ES-I3 (cell line): ENCODE results near the gene UBIAD1.
"Not testable (repeated sequence)": the region's sequence is repeated elsewhere in the genome, so short reads cannot be mapped to it uniquely, and the experiment has no call there.

ENCODE experiments used
- H3K36me3 ChIP-seq: 2 replicates; pipeline ENCODE4 v1.6.1; 2013; ENCODE audit warnings: mild to moderate bottlenecking, low read length, control low read depth, moderate library complexity; ENCODE audit not compliant: insufficient read depth
- H3K4me1 ChIP-seq: 2 replicates; pipeline ENCODE4 v1.6.1; 2013; ENCODE audit warnings: mild to moderate bottlenecking, control low read depth, low read length; ENCODE audit not compliant: insufficient read depth
- H3K9ac ChIP-seq: 2 replicates; pipeline ENCODE4 v1.6.1; 2013; ENCODE audit warnings: low read depth, mild to moderate bottlenecking, low read length, moderate library complexity
- H3K9me3 ChIP-seq: 2 replicates; pipeline ENCODE4 v1.6.1; 2013; ENCODE audit warnings: mild to moderate bottlenecking, low read length, moderate library complexity; ENCODE audit not compliant: control insufficient read depth, insufficient read depth

The UBIAD1 gene

GRCh38 chr1:11266268-11267074 is 6.5 kb upstream of the UBIAD1 start:
- H3K9me3 ChIP-seq, result no peaks in the 10 kb centered on the region
- H3K4me1 ChIP-seq, result no peaks in the 10 kb centered on the region
- H3K9ac ChIP-seq, result no peak overlapping the region
- no peaks in the 10 kb centered on the region for H3K36me3 ChIP-seq

GRCh38 chr1:11267350-11268337 is 5.4 kb upstream of the UBIAD1 start:
- not testable (repeated sequence) for H3K9me3 ChIP-seq, H3K4me1 ChIP-seq, H3K9ac ChIP-seq, H3K36me3 ChIP-seq

GRCh38 chr1:11272544-11272831 is 510 bp upstream of the UBIAD1 start:
- no peaks in the 10 kb centered on the region for H3K9me3 ChIP-seq
- no peaks in the 10 kb centered on the region; the same call in 1 of the 2 replicates for H3K4me1 ChIP-seq
- no peak overlapping the region for H3K9ac ChIP-seq
- H3K36me3 ChIP-seq, result no peaks in the 10 kb centered on the region

GRCh38 chr1:11273595-11274234 is 717 bp downstream of the UBIAD1 start:
- no peaks in the 10 kb centered on the region for H3K9me3 ChIP-seq
- H3K4me1 ChIP-seq, result no peaks in the 10 kb centered on the region; the same call in 1 of the 2 replicates
- no peaks in the 10 kb centered on the region for H3K36me3 ChIP-seq
- peak overlapping the region; percentile 92 for H3K9ac ChIP-seq

DNA sequence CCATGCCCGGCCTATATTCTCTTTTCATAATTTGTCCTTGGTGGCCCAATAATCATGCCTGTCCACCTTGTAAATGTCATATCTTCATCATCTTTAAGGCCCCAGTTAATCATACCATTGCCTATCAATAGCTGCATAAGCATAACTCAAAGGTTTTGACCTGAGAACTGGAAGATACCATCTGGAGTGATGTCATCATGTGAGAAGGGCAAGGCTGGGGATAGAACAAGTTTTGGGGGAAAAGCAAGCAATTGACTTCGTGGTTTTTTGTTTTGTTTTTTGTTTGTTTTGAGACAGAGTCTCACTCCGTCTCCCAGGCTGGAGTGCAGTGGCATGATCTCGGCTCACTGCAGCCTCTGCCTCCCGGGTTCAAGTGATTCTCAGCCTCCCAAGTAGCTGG is 6.2 kb downstream of the UBIAD1 start:
- no peak overlapping the region for H3K9ac ChIP-seq
- H3K36me3 ChIP-seq, result peaks cover 6% of the 10 kb centered on the region; the same call in 1 of the 2 replicates
- H3K4me1 ChIP-seq, result no peaks in the 10 kb centered on the region
- 0 out of 2 replicates have a peak, but pooled peaks cover 3% of the 10 kb centered on the region for H3K9me3 ChIP-seq

GRCh38 chr1:11279630-11280029 is 6.6 kb downstream of the UBIAD1 start:
- H3K9me3 ChIP-seq, result 0 out of 2 replicates have a peak, but pooled peaks cover 3% of the 10 kb centered on the region

DNA sequence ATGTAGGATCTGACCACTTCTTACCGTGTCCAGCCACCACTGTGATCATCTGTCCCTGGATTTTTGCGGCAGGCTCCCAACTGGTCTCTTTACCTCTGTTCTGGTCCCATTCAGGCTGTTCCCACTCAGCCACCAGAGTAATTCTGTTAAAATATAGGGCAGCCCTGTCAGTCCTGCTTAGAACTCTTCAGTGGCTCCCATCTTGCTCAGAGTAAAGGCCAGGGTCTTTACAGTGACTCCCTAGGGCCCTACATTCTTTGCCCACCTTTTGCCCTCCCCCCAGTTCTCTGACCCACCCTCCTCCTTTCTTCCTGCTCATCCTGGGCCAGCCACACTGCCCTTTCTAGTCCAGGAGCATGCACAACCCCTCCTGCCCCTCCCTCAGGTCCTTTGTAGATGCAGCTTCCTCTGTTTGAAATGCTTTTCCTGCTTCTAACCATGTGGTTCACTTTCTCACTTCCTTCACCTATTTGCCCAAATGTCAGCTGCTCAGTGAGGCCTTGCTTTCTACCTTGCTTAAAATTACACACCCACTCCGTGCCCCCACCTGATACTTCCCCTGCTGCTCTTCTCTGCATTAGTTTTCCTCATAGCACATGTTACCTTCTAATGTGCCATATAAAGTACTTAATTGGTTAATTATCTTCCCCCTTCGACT is 7.8 kb downstream of the UBIAD1 start:
- Histone ChIP-seq H3K9ac (no peak overlapping the region), H3K4me1 (peaks cover 4% of the 10 kb centered on the region), H3K36me3 (peaks cover 6% of the 10 kb centered on the region; the same call in 1 of the 2 replicates), H3K9me3 (0 out of 2 replicates have a peak, but pooled peaks cover 3% of the 10 kb centered on the region)

More at GRCh38 chr1:11279630-11280029, 6.6 kb downstream of the UBIAD1 start:
- Histone ChIP-seq H3K36me3 (peaks cover 6% of the 10 kb centered on the region; the same call in 1 of the 2 replicates), H3K4me1 (no peaks in the 10 kb centered on the region), H3K9ac (no peak overlapping the region)

GRCh38 chr1:11281518-11282331 is 8.7 kb downstream of the UBIAD1 start:
- H3K4me1 ChIP-seq, result peaks cover 13% of the 10 kb centered on the region
- H3K9me3 ChIP-seq, result 0 out of 2 replicates have a peak, but pooled peaks cover 3% of the 10 kb centered on the region
- no peak overlapping the region for H3K9ac ChIP-seq
- H3K36me3 ChIP-seq, result peaks cover 6% of the 10 kb centered on the region; the same call in 1 of the 2 replicates

DNA sequence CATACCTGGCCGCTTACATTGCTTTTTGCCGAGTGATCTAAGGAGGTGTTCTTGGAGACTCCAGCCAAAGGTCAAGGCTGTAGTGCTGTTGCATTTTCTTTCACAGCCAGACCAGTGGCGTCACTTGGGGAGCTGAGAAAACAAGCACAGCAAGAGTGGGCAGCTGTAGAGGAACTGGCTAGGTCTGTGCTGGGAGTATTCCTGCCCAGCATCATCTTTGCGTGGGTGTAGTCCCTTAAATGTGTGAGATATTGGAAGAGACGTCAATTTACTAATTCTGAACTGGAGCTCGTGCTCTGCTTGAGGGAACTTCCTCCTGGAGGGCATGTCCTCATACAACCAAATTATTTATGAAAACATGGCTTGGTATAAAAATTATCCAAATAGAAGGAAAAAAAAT is 10.2 kb downstream of the UBIAD1 start:
- H3K4me1 ChIP-seq, result peaks cover 22% of the 10 kb centered on the region
- peaks cover 6% of the 10 kb centered on the region; the same call in 1 of the 2 replicates for H3K36me3 ChIP-seq
- 0 out of 2 replicates have a peak, but pooled peaks cover 3% of the 10 kb centered on the region for H3K9me3 ChIP-seq
- no peak overlapping the region for H3K9ac ChIP-seq

DNA sequence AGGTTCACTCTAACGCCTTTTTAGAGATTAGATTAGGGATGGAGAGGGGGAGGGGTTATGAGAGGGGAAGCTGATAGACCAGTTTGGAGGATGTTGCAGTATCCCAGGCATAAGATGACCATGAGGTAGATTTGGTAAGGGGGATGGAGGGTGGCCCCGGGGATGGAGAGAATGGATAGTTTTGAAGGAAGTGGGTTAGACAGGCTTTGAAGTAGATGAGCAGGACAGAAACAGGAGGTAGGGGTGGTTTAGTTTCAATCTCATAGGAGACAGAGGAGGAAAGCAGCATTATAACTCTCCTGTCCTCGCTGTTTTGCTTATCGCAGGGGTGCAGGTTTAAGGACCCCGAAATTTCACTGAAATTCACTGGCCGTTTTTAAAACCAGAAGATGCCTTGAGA is 11.8 kb downstream of the UBIAD1 start:
- Histone ChIP-seq H3K4me1 (peaks cover 22% of the 10 kb centered on the region), H3K36me3 (peaks cover 6% of the 10 kb centered on the region), H3K9ac (no peak overlapping the region), H3K9me3 (0 out of 2 replicates have a peak, but pooled peaks cover 3% of the 10 kb centered on the region)

DNA sequence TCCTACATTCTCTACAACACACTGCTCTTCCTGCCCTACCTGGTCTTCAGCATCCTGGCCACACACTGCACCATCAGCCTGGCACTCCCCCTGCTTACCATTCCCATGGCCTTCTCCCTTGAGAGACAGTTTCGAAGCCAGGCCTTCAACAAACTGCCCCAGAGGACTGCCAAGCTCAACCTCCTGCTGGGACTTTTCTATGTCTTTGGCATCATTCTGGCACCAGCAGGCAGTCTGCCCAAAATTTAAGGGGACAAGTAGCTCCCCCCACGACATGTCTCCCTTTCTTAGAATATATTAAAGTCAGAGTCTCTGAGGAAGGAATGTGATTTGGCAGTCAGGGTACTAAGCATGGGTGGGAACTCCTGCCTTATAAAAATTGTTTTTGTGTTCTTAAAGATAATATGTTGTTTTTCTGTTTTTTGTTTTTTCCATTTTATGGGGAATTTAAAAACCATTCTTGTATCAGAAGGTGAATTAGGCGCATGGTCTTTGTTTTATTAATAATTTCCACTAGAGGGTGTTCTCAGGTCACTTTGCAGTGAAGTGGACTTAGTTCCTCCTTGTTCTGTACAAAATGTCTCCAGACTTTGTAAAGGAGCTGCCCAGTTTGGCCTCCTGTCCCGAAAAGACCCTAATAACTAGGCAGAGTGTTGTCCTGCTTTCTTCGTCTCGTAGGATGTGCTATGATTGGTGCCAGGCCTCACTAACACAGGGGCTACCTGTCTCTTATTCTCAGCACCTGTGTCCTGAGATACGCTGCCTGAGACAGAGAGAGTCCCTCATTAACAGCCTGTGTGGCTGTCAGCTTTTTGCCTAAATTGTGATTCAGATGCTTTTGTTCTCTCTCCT is 13.1 kb downstream of the UBIAD1 start:
- peaks cover 6% of the 10 kb centered on the region for H3K36me3 ChIP-seq
- no peak overlapping the region for H3K9ac ChIP-seq
- peaks cover 22% of the 10 kb centered on the region for H3K4me1 ChIP-seq
- H3K9me3 ChIP-seq, result 0 out of 2 replicates have a peak, but pooled peaks cover 3% of the 10 kb centered on the region

- Histone ChIP-seq H3K36me3 (peaks cover 6% of the 10 kb centered on the region), H3K9ac (no peak overlapping the region), H3K9me3 (0 out of 2 replicates have a peak, but pooled peaks cover 3% of the 10 kb centered on the region), H3K4me1 (peaks cover 22% of the 10 kb centered on the region)
Observed at GRCh38 chr1:11286735-11287410, 13.9 kb downstream of the UBIAD1 start.
